GM19351 (cell line): Measurements from ENCODE around the gene PAWR.

Experiments used
- ATAC-seq: cut with Tn5 transposase; IDR thresholded peaks from one replicate; pipeline ENCODE4 v1.9.1; 2021; ENCODE audit warnings: mild to moderate bottlenecking, moderate library complexity; ENCODE audit not compliant: unreplicated experiment

PAWR gene, protein sequence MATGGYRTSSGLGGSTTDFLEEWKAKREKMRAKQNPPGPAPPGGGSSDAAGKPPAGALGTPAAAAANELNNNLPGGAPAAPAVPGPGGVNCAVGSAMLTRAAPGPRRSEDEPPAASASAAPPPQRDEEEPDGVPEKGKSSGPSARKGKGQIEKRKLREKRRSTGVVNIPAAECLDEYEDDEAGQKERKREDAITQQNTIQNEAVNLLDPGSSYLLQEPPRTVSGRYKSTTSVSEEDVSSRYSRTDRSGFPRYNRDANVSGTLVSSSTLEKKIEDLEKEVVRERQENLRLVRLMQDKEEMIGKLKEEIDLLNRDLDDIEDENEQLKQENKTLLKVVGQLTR

DNA sequence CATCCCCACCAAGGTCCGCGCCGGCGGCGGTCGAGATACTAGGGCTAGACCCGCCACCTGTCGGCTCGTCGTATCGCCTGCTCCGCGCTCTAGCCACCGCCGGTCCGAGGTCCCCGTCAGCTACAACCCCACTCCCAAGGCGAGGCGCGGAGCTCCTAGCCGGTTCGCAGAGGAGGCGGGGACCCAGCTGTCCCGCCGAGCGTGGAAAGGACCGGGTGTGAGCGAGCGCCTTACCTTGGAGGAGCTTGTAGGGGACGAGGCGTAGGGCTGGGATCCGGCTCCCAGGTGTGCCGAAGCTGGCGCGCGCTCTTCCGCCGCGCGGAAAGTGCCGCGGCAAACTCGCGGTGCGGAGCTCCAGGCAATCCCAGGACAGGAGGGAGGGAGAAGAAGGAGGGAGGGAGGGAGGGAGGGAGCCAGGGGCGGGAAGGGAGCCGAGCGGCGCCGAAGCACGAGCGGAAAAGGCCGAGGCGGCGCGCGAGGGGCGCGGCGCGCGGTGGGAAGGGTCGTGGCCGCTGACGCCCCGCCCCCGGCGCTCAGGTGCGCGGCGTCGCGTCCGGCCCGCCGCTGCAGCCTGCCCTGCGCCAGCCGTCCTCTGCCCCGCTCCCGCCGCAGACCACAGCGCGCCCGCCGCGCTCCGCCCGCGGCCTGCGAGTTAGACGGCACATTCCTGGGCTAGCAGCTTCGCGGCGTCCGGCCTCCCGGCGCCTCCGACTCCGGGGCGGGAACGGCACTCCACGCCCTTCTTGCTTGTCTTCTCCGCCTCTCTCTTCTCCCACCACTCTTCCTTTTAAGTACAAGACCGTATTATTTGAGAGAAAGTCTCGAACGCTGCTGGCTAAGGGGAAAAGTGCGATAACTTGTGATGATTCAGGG lies at the start of gene PAWR:
TSS of gene PAWR (minus strand) at position 327 of the 873 bp plus-strand sequence. CDS start 720 bp downstream, outside the sequence.
- ATAC-seq = peak; percentile 64

DNA sequence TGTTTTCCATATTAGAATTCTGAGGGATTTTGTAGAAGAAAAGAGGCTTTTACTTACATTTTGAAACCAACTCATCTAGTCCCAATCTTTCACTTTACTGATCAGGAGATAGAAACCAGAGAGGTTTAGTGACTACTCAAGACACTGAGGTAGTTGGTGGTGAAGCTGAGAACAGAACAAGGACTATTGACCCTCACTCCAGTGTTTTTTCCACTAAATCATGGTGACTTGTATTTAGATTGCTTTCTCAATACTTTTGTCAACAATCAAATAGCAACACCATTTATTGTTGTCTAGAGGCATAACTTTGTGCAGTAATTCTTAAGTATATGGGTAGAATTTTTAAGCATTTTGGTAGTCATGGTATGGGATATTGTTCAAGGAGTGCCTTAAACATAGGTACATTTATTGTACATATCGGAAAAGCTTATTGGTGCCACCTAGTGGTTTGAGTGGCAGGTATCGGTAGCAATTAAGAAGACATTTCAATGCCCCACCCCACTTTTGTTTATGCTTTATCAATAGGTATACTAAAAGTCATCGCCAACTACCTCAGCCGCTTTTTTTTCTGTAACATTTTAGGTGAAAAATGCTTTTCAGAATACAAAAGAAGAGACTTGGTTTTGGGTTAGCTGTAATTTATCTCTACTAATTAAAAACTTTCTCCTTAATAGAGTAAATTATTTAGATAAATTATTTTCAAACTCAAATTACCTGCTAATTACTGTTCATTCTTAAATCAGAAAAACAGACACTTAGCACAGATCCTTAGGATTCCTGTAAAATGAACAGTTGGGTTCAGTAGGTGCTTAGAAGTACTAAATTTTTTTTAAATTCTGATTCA lies 47.3 kb upstream of the PAWR start:
- ATAC-seq = peak; percentile 89

DNA sequence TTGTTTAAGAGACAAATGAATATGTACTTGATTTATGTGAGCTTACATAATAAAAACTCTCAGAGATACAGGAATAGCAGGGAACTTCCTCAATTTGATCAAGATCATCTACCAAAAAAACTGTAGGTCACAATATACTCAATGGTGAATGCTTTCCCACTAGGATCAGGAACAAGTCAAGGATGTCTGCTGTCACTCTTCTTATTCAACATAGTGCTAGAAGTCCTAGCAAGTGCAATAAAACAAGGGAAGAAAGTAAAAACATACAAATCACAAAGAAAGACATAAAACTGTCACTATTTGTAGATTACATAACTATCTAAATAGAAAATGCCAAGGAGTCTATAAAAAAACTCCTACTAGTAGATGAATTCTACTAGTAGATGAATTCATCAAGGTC lies 41.9 kb upstream of the PAWR start:
- no peak for ATAC-seq

GRCh38 chr12:79725987-79726386 lies 35.2 kb upstream of the PAWR start:
- no peak for ATAC-seq

DNA sequence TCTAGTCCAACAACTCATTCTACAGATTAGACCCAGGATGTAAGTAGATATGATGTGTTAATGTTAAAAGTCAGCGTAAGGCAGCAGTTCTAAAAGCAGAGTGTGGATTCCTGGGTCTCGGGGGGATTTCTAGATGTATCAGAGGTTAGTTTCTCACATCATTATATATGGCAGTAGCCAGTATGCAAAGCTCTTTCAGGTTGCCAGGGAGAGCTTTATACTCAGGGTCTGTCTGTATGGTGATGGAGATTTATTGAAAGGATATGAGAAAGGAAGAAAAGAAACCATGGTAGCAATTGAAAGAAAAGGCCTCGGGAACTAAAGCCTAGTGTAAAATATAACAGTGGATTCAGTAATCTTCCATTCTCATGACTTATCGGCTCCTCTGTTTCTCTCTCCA lies 26.2 kb upstream of the PAWR start:
- no peak for ATAC-seq

DNA sequence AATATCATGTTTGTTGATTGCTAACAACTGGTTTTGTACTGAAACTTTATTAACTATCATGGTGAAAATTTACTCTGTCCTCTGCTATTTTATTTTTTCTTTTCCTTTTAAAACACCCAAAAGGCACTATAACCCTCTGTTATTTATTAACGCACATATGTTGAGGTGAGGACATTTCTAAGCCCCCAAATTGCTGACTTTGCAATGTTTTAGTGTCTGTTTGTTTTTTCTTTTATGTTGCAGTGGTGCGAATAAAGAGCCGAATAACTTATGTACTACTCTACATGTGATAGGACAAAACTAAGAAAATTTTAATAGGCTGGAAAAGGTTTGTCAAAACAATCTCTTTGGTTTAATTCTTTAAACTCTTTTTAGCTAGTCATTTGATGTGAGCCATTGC lies 24.5 kb upstream of the PAWR start:
- no peak for ATAC-seq

DNA sequence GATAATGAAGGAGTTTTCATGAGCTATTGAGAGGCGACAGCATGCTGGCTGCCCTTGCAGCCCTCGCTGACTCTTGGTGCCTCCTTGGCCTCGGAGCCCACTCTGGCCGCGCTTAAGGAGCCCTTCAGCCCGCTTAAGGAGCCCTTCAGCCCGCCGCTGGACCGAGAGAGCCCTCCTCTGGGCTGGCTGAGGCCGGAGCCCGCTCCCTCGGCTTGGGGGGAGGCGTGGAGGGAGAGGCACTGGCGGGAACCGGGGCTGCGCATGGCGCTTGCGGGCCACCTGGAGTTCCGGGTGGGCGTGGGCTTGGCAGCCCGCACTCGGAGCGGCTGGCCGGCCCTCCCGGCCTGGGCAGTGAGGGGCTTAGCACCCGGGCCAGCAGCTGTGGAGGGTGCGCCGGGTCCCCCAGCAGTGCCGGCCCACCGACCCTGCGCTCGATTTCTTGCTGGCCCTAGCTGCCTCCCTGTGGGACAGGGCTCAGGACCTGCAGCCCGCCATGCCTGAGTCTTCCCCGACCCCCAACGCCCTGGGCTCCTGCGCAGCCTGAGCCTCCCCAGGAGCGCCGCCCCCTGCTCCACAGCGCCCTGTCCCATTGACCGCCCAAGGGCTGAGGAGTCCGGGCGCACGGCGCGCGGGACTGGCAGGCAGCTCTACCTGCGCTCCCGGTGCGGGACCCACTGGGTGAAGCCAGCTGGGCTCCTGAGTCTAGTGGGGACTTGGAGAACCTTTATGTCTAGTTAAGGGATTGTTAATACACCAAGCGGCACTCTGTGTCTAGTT lies 20.1 kb upstream of the PAWR start:
- ATAC-seq = no peak

DNA sequence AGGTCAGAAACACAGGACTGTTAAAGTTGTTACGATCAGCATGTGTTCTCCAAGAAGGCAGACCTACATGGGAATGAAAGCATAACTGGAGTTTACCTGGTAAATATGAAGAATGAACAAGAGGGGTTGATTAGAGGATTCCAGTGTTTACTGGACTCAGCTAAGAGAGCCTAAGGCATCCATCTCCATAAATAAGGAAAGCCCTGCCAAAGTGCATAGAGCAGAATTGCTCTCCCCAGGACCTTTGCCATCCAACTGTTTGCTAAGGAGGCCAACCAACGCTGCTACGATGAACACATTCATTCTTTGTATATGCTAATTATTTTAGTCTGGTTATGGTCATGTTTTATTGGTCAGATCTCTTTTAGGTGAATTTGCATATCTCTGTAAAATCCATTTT lies 17.1 kb upstream of the PAWR start:
- no peak for ATAC-seq

GRCh38 chr12:79706676-79707075 lies 15.9 kb upstream of the PAWR start:
- ATAC-seq = no peak

- ATAC-seq = no peak
These were observed 15.4 kb upstream of the PAWR start for GRCh38 chr12:79706156-79706555.

- no peak for ATAC-seq
These were observed 8.2 kb upstream of the PAWR start for GRCh38 chr12:79698966-79699365.

- ATAC-seq = no peak
These were observed 5.7 kb upstream of the PAWR start for GRCh38 chr12:79696416-79696815.

GRCh38 chr12:79692860-79693577 lies 2.3 kb upstream of the PAWR start:
- ATAC-seq = no peak

GRCh38 chr12:79691511-79692248 lies 916 bp upstream of the PAWR start:
- ATAC-seq = no peak

DNA sequence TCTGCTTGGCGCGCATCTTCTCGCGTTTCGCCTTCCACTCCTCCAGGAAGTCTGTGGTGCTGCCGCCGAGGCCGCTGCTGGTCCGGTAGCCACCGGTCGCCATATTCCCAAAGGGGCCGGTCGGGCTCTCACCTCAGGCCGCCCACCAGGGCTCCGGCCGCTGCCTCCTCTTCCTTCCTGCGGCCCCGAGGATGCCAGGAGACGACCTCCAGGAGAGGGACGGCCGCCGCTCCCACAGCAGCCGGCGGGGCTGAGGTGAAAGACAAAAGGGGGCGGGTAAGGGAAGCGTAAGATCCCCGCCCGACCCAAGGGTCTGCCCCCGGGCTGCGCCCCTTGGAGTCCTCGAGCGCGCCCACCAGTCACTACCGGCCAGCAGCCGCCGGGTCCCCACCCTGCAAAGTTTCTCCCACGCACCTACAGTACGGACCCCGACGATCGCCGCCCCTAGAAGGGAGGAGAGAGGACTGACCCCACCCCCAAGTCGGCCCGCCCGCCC lies 574 bp downstream of the PAWR start:
- peak; percentile 23 for ATAC-seq

DNA sequence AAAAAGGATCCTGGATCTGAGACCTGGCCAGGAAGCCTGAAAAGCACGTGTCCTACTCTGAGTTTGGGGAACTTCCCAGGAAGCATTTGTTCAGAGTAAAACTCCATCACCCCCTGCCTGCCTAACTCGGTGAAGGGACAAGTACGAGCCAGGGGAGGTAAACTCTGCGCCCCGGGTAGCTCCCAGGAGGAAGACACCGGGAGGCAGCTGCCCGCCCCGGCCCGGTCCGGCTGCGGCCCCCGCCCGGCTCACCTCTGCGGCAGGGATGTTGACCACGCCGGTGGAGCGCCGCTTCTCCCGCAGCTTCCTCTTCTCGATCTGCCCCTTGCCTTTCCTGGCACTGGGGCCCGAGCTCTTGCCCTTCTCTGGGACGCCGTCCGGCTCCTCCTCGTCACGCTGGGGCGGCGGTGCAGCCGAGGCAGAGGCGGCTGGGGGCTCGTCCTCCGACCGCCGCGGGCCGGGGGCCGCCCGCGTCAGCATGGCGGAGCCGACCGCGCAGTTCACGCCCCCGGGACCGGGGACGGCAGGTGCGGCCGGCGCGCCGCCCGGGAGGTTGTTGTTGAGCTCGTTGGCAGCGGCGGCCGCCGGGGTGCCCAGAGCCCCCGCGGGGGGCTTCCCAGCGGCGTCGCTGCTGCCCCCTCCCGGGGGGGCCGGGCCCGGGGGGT lies 1.2 kb downstream of the PAWR start:
- ATAC-seq = peak; percentile 24

- no peak for ATAC-seq
These were observed 1.7 kb downstream of the PAWR start for GRCh38 chr12:79689061-79689476.

- no peak for ATAC-seq
These were observed 2.2 kb downstream of the PAWR start for GRCh38 chr12:79688376-79689060.
